Hepatocyte (in vitro differentiated cells): ENCODE measurements around the gene ACTR6. TPM values are rescaled to one million over a fixed set of nuclear protein-coding genes. Genes with fewer than 3 reads are reported as not detected.
"Not testable (repeated sequence)": the region's sequence is repeated elsewhere in the genome, so short reads cannot be mapped to it uniquely, and the experiment has no call there.

Source experiments
- DNase-seq: peaks from one replicate; pipeline ENCODE4 v3.0.0-alpha.2; 2016; ENCODE audit warnings: low spot score
- H2AFZ ChIP-seq: fragments of 200-600 bp; sonication (generic); 2 replicates; pipeline ENCODE4 v1.6.0; 2016; ENCODE audit warnings: antibody characterized with exemption, mild to moderate bottlenecking
- H3K27ac ChIP-seq: fragments of 200-600 bp; sonication (generic); 2 replicates; pipeline ENCODE4 v1.5.1; 2016; ENCODE audit warnings: mild to moderate bottlenecking
- H3K27me3 ChIP-seq: fragments of 200-600 bp; sonication (generic); 2 replicates; pipeline ENCODE4 v1.6.1; 2016
- H3K36me3 ChIP-seq: fragments of 200-600 bp; sonication (generic); replicated peaks from 2 replicates; pipeline ENCODE4 v1.5.1; 2016; ENCODE audit warnings: low read depth; ENCODE audit not compliant: insufficient read depth
- H3K4me1 ChIP-seq: fragments of 200-600 bp; sonication (generic); 2 replicates; pipeline ENCODE4 v1.5.1; 2016; ENCODE audit warnings: mild to moderate bottlenecking, moderate library complexity; ENCODE audit not compliant: insufficient read depth
- H3K4me2 ChIP-seq: fragments of 200-600 bp; sonication (generic); 2 replicates; pipeline ENCODE4 v1.6.0; 2016
- H3K4me3 ChIP-seq: fragments of 200-600 bp; sonication (generic); 2 replicates; pipeline ENCODE4 v1.5.1; 2016; ENCODE audit warnings: mild to moderate bottlenecking
- H3K79me2 ChIP-seq: fragments of 200-600 bp; sonication (generic); 2 replicates; pipeline ENCODE4 v1.6.0; 2017; ENCODE audit warnings: mild to moderate bottlenecking
- H3K9me2 ChIP-seq: fragments of 200-600 bp; sonication (generic); replicated peaks from 2 replicates; pipeline ENCODE4 v1.6.0; 2017; ENCODE audit warnings: mild to moderate bottlenecking; ENCODE audit not compliant: insufficient read depth
- H3K9me3 ChIP-seq: fragments of 200-600 bp; sonication (generic); 2 replicates; pipeline ENCODE4 v1.5.1; 2016; ENCODE audit warnings: low read depth, mild to moderate bottlenecking
- H4K20me1 ChIP-seq: fragments of 200-600 bp; sonication (generic); 2 replicates; pipeline ENCODE4 v1.6.0; 2016; ENCODE audit warnings: mild to moderate bottlenecking; ENCODE audit not compliant: insufficient read depth, poor library complexity, severe bottlenecking
- EZH2 ChIP-seq: fragments of 200-600 bp; sonication (generic); IDR thresholded peaks from 2 replicates; pipeline ENCODE4 v1.6.1; 2016; ENCODE audit warnings: antibody characterized with exemption, mild to moderate bottlenecking, borderline replicate concordance
- EZH2phosphoT487 ChIP-seq: fragments of 200-600 bp; sonication (generic); IDR thresholded peaks from one replicate; pipeline ENCODE4 v1.6.1; 2018; ENCODE audit warnings: antibody characterized with exemption, mild to moderate bottlenecking, low read depth, moderate library complexity; ENCODE audit not compliant: unreplicated experiment, severe bottlenecking
- WGBS: methylation state at CpG from one replicate; pipeline ENCODE4 v1.1.6; 2016; ENCODE audit warnings: low lambda C conversion rate; ENCODE audit errors: missing lambda C conversion rate; 5-methylcytosine and 5-hydroxymethylcytosine counted together
- polyA plus RNA-seq: library from polyadenylated mRNA; unstranded; fragments of >200 nt; fragmentation: Nextera tagmentation; extraction: Ambion mirVana; gene quantifications from 2 replicates; pipeline ENCODE4 v1.2.1, GENCODE V29; 2016
- total RNA-seq: library from RNA; depleted of rRNA; stranded (reverse); fragments of >200 nt; gene quantifications from 2 replicates; pipeline ENCODE4 v1.2.3, GENCODE V29; 2014
- TF ChIP-seq, protein P1 (sequence below): fragments of 200-600 bp; sonication (generic); IDR thresholded peaks from 2 replicates; pipeline ENCODE4 v1.5.1; 2016; ENCODE audit warnings: antibody characterized with exemption, mild to moderate bottlenecking; ENCODE audit not compliant: poor library complexity

ACTR6 gene
- total and polyA plus RNA-seq, 2 experiments from 2014 or later: 18.0 to 38.0 TPM

- no peaks in the 10 kb centered on the region for H3K9me3 ChIP-seq
- no peak overlapping the region for H2AFZ ChIP-seq
- DNase-seq: peak; percentile 17
- H3K79me2 ChIP-seq: no peaks in the 10 kb centered on the region
- no peak overlapping the region for H3K27ac ChIP-seq
- H3K4me1 ChIP-seq: no peaks in the 10 kb centered on the region
- no peaks in the 10 kb centered on the region for H3K36me3 ChIP-seq
- H3K27me3 ChIP-seq: no peaks in the 10 kb centered on the region
- TF ChIP-seq EZH2 (no peak), EZH2phosphoT487 (no peak)
- TF ChIP-seq, protein P1, sequence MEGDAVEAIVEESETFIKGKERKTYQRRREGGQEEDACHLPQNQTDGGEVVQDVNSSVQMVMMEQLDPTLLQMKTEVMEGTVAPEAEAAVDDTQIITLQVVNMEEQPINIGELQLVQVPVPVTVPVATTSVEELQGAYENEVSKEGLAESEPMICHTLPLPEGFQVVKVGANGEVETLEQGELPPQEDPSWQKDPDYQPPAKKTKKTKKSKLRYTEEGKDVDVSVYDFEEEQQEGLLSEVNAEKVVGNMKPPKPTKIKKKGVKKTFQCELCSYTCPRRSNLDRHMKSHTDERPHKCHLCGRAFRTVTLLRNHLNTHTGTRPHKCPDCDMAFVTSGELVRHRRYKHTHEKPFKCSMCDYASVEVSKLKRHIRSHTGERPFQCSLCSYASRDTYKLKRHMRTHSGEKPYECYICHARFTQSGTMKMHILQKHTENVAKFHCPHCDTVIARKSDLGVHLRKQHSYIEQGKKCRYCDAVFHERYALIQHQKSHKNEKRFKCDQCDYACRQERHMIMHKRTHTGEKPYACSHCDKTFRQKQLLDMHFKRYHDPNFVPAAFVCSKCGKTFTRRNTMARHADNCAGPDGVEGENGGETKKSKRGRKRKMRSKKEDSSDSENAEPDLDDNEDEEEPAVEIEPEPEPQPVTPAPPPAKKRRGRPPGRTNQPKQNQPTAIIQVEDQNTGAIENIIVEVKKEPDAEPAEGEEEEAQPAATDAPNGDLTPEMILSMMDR: no peak
- no peaks in the 10 kb centered on the region for H4K20me1 ChIP-seq
- H3K4me3 ChIP-seq: no peak overlapping the region
- no peak overlapping the region for H3K4me2 ChIP-seq
- WGBS: 83% methylated on average over 4 of the region's 4 CpGs
- H3K9me2 ChIP-seq: no peaks in the 10 kb centered on the region
Observed at GRCh38 chr12:100229876-100230275, 29.3 kb downstream of the ACTR6 start.

- H3K36me3 ChIP-seq, H3K4me1 ChIP-seq, H3K27me3 ChIP-seq, H4K20me1 ChIP-seq, H3K27ac ChIP-seq, H3K79me2 ChIP-seq, H3K4me2 ChIP-seq, DNase-seq, H3K9me3 ChIP-seq, H3K4me3 ChIP-seq, H2AFZ ChIP-seq, H3K9me2 ChIP-seq: not testable (repeated sequence)
- 94% methylated on average over 3 of the region's 3 CpGs for WGBS
Observed at GRCh38 chr12:100231873-100232272, 31.3 kb downstream of the ACTR6 start.

GRCh38 chr12:100234166-100234565, 33.6 kb downstream of the ACTR6 start:
- Histone ChIP-seq H3K9me3 (no peaks in the 10 kb centered on the region), H3K9me2 (no peaks in the 10 kb centered on the region), H2AFZ (no peak overlapping the region), H3K4me1 (no peaks in the 10 kb centered on the region), H3K27me3 (no peaks in the 10 kb centered on the region), H4K20me1 (no peaks in the 10 kb centered on the region), H3K36me3 (no peaks in the 10 kb centered on the region), H3K4me2 (no peak overlapping the region), H3K4me3 (no peak overlapping the region), H3K27ac (no peak overlapping the region), H3K79me2 (no peaks in the 10 kb centered on the region)
- 40% methylated on average over 3 of the region's 3 CpGs for WGBS
- no peak for DNase-seq
- TF ChIP-seq EZH2 (no peak), EZH2phosphoT487 (no peak)
- TF ChIP-seq, protein P1: no peak

DNA sequence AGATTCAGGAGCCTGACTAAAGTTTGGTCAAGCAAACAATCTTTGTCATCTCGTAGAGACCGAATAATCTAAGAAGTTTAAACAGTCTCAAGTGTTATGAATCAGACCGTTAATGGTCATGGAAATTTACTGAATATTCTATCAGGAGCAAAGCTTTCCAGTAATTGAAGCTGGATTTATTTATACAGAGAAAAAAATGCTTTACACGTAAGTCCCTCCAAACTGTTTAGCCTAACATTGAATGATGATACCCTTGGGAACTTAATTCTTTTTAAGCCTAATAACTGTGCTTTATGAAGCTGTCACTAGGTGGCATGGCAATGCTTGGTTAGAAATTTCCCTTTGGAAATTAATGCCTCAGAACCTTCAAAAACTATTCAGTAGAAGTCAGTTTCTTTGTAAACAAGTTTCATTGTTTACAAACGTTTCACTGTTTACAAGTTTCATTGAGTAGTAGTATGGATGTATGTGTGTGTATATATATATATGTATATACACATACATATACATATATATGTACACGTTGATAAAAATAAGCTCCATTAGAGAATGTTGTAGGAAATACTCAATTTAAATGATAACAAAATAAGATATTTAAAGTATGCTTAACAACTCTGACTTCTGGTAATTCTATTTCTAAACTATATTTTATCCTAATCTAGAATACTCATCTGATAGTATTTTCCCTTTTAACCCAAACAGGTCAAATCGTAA, 34.1 kb downstream of the ACTR6 start:
- H3K9me2 ChIP-seq: no peaks in the 10 kb centered on the region
- no peak overlapping the region for H3K4me3 ChIP-seq
- H2AFZ ChIP-seq: no peak overlapping the region
- H3K4me1 ChIP-seq: no peaks in the 10 kb centered on the region
- H3K36me3 ChIP-seq: no peaks in the 10 kb centered on the region
- H3K4me2 ChIP-seq: no peak overlapping the region
- no peak overlapping the region for H3K27ac ChIP-seq
- no peaks in the 10 kb centered on the region for H4K20me1 ChIP-seq
- DNase-seq: peak; percentile 58
- H3K27me3 ChIP-seq: no peaks in the 10 kb centered on the region
- H3K9me3 ChIP-seq: no peaks in the 10 kb centered on the region
- no peaks in the 10 kb centered on the region for H3K79me2 ChIP-seq
- WGBS: 51% methylated on average over 7 of the region's 7 CpGs
- TF ChIP-seq EZH2 (no peak), EZH2phosphoT487 (no peak)
- TF ChIP-seq, protein P1: peak; percentile 81
